GF-D8 (cell line): Measurements from ENCODE around the gene WWOX.

Experiments used
- DNase-seq: peaks from one replicate; lab custom pipeline; 2025; lab: John Stamatoyannopoulos, UW

Gene WWOX

GRCh38 chr16:78396046-78396445 is 296.6 kb downstream of the WWOX start:
- no peak for DNase-seq

- no peak for DNase-seq
Measured at GRCh38 chr16:78396673-78397072, 297.2 kb downstream of the WWOX start.

DNA sequence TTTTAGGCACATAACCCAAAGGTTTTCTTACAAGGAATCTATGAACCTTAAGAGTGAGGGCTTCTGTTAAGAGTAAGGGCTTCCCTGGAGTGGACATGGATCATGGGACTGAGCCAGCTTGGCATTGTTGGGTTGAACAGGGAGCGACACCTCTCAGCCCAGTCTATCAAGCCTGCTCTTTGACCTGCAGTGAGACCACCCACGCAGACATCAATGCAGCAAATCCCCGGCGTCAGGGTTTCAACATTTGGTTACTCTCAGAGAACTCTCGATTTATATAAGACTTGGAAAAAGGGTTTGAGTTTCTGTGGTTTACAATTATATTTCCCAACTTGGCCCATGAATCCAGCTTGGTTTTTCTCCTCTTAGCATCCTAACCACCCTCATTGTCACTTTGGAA is 299.9 kb downstream of the WWOX start:
- no peak for DNase-seq

GRCh38 chr16:78402833-78403232 is 303.4 kb downstream of the WWOX start:
- DNase-seq, result no peak

- no peak for DNase-seq
Measured at GRCh38 chr16:78405040-78405439, 305.6 kb downstream of the WWOX start.

GRCh38 chr16:78405833-78406232 is 306.4 kb downstream of the WWOX start:
- no peak for DNase-seq

GRCh38 chr16:78407191-78407590 is 307.7 kb downstream of the WWOX start:
- DNase-seq, result no peak

- no peak for DNase-seq
Measured at GRCh38 chr16:78413651-78414050, 314.2 kb downstream of the WWOX start.

GRCh38 chr16:78415013-78415412 is 315.6 kb downstream of the WWOX start:
- no peak for DNase-seq

- DNase-seq, result no peak
Measured at GRCh38 chr16:78415669-78416068, 316.2 kb downstream of the WWOX start.

- DNase-seq, result no peak
Measured at GRCh38 chr16:78416400-78416799, 316.9 kb downstream of the WWOX start.

GRCh38 chr16:78421181-78421708 is 321.8 kb downstream of the WWOX start:
- DNase-seq, result no peak

DNA sequence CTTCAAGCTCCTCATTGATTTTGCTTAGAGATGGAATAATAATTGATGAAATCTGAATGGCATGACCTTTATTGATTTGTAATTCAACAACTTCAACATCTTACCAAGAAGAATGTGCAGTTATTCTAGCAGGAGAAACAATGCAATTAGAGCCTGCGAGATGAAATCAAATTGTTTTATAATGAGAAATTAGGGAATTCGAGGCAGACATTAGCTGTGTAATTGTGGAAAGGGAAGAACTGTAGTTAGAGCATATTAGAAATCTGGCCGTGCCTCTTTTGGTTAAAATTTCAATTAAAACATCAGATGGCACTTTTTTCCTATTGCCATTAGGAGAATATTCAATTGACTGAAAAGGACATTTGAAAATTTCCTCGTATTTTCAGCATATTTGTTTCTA is 325.8 kb downstream of the WWOX start:
- DNase-seq, result no peak

GRCh38 chr16:78425891-78426510 is 326.5 kb downstream of the WWOX start:
- no peak for DNase-seq

DNA sequence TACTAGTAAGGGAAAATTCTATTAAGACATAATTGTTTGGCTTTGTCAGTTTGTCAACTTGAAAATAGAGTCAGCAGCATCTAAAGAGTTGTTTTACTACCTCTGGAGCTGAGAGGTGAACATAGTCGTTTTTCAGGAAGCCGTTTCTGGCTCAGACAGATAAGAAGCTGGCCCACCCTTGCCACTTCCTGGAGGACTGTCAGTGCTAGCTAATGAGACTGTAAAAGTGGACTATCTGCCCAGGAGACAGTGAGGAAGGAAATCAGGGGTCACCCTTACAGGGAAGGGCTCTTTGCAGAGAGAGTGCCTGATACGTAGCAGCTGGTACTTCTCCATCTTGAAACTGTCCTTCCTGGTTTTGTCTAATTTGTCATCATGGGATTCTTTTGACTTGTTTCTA is 328.7 kb downstream of the WWOX start:
- DNase-seq, result peak; percentile 81

DNA sequence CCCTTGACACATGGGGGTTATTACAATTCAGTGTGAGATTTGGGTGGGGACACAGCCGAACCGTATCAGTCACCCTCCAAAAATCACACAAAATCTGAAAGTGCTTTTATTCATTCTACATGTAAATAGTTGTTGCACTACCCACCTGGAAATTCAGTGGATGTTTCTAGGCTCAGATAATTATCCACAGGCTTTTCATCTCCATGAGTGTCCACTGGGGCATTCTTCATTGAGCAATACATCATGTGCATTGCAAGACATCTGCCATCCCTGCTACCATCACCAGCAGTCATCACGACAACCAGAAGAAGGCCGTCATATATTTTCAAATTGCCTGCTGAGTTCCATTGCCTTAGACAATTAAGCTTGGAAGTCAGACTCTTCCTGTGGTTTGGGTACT is 330.8 kb downstream of the WWOX start:
- DNase-seq, result no peak

- DNase-seq, result no peak
Measured at GRCh38 chr16:78431004-78431670, 331.7 kb downstream of the WWOX start.

DNA sequence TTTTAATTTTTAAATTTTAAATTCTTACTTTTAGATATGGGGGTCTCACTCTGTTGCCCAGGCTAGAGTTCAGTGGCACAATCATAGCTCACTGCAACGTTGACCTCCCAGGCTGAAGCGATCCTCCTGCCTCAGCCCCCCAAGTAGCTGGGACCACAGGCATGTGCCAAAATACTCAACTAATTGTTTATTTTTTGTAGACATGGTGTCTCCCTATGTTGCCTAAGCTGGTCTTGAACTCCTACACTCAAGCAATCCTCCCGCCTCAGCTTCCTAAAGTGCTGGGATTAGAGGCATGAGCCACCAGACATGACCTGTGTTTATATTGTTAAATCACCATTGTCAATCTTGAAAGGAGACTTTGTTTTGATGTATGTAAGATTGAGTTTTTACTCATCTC is 332.2 kb downstream of the WWOX start:
- DNase-seq, result no peak

- DNase-seq, result no peak
Measured at GRCh38 chr16:78432451-78432850, 333.0 kb downstream of the WWOX start.

DNA sequence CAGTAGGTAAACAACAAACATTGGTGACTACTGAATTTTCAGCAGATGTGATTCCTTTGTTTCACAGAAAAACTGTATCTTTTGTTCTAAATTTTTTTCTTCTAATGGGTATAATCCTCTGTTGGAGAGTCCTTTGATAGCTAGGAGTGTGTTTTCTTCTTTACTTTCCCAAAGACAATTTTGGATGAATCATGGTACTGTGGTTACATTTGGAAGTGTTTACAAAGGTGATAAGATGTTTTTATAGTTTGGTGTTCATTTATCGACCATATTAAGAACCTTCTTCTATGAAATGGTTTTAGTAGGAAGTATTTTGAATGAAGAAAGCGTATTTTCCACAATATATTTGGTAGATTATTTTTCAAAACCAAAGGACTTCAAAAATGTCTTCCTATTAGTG is 333.7 kb downstream of the WWOX start:
- no peak for DNase-seq

- DNase-seq, result no peak
Measured at GRCh38 chr16:78434401-78434800, 334.9 kb downstream of the WWOX start.

GRCh38 chr16:78435260-78435659 is 335.8 kb downstream of the WWOX start:
- no peak for DNase-seq

- no peak for DNase-seq
Measured at GRCh38 chr16:78436023-78436422, 336.6 kb downstream of the WWOX start.

GRCh38 chr16:78436846-78437245 is 337.4 kb downstream of the WWOX start:
- no peak for DNase-seq
